Mucosa of rectum (tissue), 2 donors: ENCODE measurements around the gene CITED2.
"Not testable (repeated sequence)": the region's sequence is repeated elsewhere in the genome, so short reads cannot be mapped to it uniquely, and the experiment has no call there.

Experiments used
- H3K27ac ChIP-seq, 2 donors: one replicate each; pipeline ENCODE4 v1.7.0; 2013; ENCODE audit warnings: inconsistent platforms in 2 of 2, low read depth in 2 of 2, low read length in 2 of 2
- H3K27me3 ChIP-seq, 2 donors: one replicate each; pipeline ENCODE4 v1.7.0; 2013; ENCODE audit warnings: low read length in 2 of 2; ENCODE audit not compliant: control insufficient read depth in 2 of 2, insufficient read depth in 2 of 2
- H3K36me3 ChIP-seq, 2 donors: one replicate each; pipeline ENCODE4 v1.7.0; 2013; ENCODE audit warnings: low read length in 2 of 2; ENCODE audit not compliant: control insufficient read depth in 2 of 2, insufficient read depth in 2 of 2
- H3K4me1 ChIP-seq, 2 donors: one replicate each; pipeline ENCODE4 v1.7.0; 2013; ENCODE audit warnings: low read length in 2 of 2, mild to moderate bottlenecking in 1 of 2; ENCODE audit not compliant: control insufficient read depth in 2 of 2, insufficient read depth in 2 of 2
- H3K4me3 ChIP-seq, 2 donors: one replicate each; pipeline ENCODE4 v1.7.0; 2013; ENCODE audit warnings: low read length in 2 of 2
- H3K9ac ChIP-seq, 2 donors: one replicate each; pipeline ENCODE4 v1.7.0; 2013; ENCODE audit warnings: low read length in 2 of 2, low read depth in 1 of 2, mild to moderate bottlenecking in 1 of 2
- H3K9me3 ChIP-seq, 2 donors: one replicate each; pipeline ENCODE4 v1.7.0; 2013; ENCODE audit warnings: low read length in 2 of 2; ENCODE audit not compliant: control insufficient read depth in 2 of 2
- donor health status: healthy.
- donor health status: Normal muscosa, but diverticular disease.

Gene CITED2

GRCh38 chr6:139367810-139368351, 6.6 kb downstream of the CITED2 start:
- H3K4me3 ChIP-seq: no peak overlapping the region
- H3K27me3 ChIP-seq: no peaks in the 10 kb centered on the region
- H3K36me3 ChIP-seq: peaks cover 5 to 9% of the 10 kb centered on the region in 2 donors
- H3K9me3 ChIP-seq: no peaks in the 10 kb centered on the region
- H3K27ac ChIP-seq: no peak overlapping the region
- H3K4me1 ChIP-seq: peaks cover 21 to 27% of the 10 kb centered on the region in 2 donors
- H3K9ac ChIP-seq: no peak overlapping the region

GRCh38 chr6:139364982-139365379, 9.5 kb downstream of the CITED2 start:
- H3K9ac ChIP-seq: no peak overlapping the region
- no peak overlapping the region for H3K27ac ChIP-seq
- no peaks in the 10 kb centered on the region for H3K27me3 ChIP-seq
- no peak overlapping the region for H3K4me3 ChIP-seq
- H3K9me3 ChIP-seq: no peaks in the 10 kb centered on the region
- no peaks in the 10 kb centered on the region for H3K36me3 ChIP-seq
- peaks cover 6 to 8% of the 10 kb centered on the region in 2 donors for H3K4me1 ChIP-seq

DNA sequence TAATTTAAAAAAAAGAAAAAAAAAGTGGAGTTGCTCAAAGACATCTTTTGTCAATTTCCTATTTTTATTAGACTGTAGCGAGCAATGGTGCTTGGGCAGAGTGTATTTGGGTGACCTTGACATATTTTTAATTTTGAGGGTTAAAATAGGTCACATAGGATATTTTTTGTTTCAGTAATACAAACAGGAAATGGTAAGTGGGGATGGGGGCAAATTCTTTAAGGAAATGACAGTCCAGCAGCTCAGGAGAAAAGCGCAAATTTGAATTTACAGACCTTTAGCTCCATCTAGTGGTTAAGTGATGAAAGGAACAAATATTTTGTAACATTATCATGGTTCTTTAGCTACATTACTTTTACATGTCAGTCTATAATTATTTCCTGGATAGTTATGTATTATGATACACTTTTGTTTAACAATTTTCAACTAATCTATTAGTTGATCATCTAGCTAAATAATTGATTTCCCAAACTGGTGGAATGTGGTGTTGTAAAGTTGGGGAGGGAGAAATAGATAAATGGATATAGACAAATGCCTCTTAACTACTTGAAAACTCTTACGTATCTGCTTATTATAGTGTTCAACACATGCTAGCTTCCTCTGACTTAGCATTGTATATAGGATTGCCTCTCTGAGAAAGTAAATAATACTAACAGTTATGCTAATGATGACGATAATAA, 10.0 kb downstream of the CITED2 start:
- Histone ChIP-seq H3K9me3 (no peaks in the 10 kb centered on the region), H3K9ac (no peak overlapping the region), H3K27ac (no peak overlapping the region), H3K4me3 (no peak overlapping the region), H3K36me3 (no peaks in the 10 kb centered on the region), H3K27me3 (no peaks in the 10 kb centered on the region), H3K4me1 (peaks cover 3 to 4% of the 10 kb centered on the region in 2 donors)

DNA sequence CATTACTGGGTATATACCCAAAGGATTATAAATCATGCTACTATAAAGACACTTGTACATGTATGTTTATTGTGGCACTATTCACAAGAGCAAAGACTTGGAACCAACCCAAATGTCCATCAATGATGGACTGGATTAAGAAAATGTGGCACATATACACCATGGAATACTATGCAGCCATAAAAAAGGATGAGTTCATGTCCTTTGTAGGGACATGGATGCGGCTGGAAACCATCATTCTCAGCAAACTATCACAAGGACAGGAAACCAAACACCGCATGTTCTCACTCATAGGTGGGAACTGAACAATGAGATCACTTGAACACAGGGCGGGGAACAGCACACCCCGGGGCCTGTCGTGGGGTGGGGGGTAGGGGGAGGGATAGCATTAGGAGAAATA, 10.7 kb downstream of the CITED2 start:
- not testable (repeated sequence) for H3K27me3 ChIP-seq, H3K27ac ChIP-seq, H3K9me3 ChIP-seq, H3K9ac ChIP-seq, H3K4me1 ChIP-seq, H3K4me3 ChIP-seq, H3K36me3 ChIP-seq

DNA sequence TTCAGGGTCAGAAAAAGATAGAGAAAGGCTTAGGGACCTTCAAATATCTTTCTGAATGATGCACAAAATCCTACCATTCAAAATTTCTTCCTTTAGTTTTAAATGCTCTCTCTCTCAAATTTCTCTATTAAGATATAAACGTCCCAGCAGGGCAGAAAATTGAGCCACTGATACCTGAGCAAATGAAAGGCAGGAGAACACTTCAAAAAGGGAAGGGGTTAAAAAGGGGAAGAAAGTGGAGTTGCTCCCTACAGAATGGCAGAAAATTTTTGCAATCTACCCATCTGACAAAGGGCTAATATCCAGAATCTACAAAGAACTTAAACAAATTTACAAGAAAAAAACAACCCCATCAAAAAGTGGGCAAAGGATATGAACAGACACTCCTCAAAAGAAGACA, 11.3 kb downstream of the CITED2 start:
- H3K9me3 ChIP-seq, H3K27me3 ChIP-seq, H3K4me3 ChIP-seq, H3K36me3 ChIP-seq, H3K4me1 ChIP-seq, H3K9ac ChIP-seq, H3K27ac ChIP-seq: not testable (repeated sequence)

DNA sequence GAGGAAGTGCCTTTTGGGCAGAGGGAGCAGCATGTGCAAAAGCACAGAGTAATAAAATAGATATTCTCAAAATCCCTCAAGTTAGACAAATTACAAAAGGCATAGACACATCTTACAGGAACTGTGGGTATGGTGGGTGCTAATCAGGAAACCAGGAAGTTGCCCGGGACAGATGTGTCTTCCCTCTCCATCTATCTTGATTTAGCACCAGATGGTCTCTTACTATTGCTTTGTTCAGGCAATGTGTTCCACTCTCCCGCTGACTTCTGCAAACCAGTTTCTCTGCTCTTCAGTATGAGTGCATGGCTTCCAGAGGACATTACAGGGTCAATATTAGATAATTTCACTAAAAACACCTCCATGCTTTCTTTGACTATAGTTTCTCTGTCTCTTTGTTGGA, 13.2 kb downstream of the CITED2 start:
- Histone ChIP-seq H3K27ac (no peak overlapping the region), H3K36me3 (no peaks in the 10 kb centered on the region), H3K27me3 (no peaks in the 10 kb centered on the region), H3K9ac (no peak overlapping the region), H3K4me1 (no peaks in the 10 kb centered on the region), H3K4me3 (no peak overlapping the region), H3K9me3 (no peaks in the 10 kb centered on the region)

DNA sequence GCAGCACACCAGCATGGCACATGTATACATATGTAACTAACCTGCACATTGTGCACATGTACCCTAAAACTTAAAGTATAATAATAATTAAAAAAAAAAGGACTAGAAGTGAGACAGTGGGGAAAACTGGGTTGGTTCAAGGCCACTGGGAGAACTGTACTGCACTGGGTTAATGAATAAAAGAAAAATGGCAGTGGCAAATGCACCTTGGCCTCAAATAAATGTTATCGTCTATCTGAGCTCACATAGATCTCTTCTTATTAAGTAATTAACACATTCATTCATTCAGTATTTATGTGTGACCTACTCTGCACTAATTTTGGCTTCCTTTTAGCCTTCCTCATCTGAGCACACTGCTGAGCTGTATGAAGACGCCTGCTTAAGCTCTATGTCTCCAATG, 17.5 kb downstream of the CITED2 start:
- Histone ChIP-seq H3K4me1 (no peaks in the 10 kb centered on the region), H3K27ac (no peak overlapping the region), H3K9me3 (no peaks in the 10 kb centered on the region), H3K36me3 (no peaks in the 10 kb centered on the region), H3K4me3 (no peak overlapping the region), H3K27me3 (no peaks in the 10 kb centered on the region), H3K9ac (no peak overlapping the region)

GRCh38 chr6:139355777-139356445, 18.5 kb downstream of the CITED2 start:
- Histone ChIP-seq H3K36me3 (no peaks in the 10 kb centered on the region), H3K9ac (no peak overlapping the region), H3K4me3 (no peak overlapping the region), H3K4me1 (no peaks in the 10 kb centered on the region), H3K9me3 (no peaks in the 10 kb centered on the region), H3K27me3 (no peaks in the 10 kb centered on the region), H3K27ac (no peak overlapping the region)

GRCh38 chr6:139355172-139355571, 19.3 kb downstream of the CITED2 start:
- Histone ChIP-seq H3K27me3 (no peaks in the 10 kb centered on the region), H3K4me3 (no peak overlapping the region), H3K9me3 (no peaks in the 10 kb centered on the region), H3K9ac (no peak overlapping the region), H3K4me1 (no peaks in the 10 kb centered on the region), H3K27ac (no peak overlapping the region), H3K36me3 (no peaks in the 10 kb centered on the region)

DNA sequence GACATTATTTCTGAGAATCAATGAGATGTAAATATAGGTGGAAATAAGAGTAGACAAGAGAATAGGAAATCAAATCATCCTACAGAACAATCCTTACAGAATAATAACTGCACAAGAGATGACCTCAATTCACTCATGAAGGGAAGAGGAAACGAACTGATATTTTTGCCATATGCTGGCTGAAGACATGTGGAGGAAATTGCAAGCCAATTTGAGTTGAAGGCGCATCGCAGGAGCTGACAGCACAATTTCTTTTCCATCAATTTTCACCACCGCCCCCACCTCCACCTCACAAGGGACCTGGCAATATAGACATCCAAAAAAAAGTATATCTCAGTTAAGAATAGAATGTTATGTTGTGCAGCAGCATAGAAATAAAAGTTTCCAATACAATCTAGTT, 20.3 kb downstream of the CITED2 start:
- H3K36me3 ChIP-seq: no peaks in the 10 kb centered on the region
- H3K27me3 ChIP-seq: no peaks in the 10 kb centered on the region
- no peak overlapping the region for H3K9ac ChIP-seq
- no peak overlapping the region for H3K4me3 ChIP-seq
- H3K9me3 ChIP-seq: no peaks in the 10 kb centered on the region
- H3K27ac ChIP-seq: no peak overlapping the region
- no peaks in the 10 kb centered on the region for H3K4me1 ChIP-seq
